Bronchial smooth muscle cell (primary cell): ENCODE results near the gene SLC32A1. TPM values are rescaled to one million over a fixed set of nuclear protein-coding genes. Genes with fewer than 3 reads are reported as not detected.

Source experiments
- total RNA-seq: library from RNA; depleted of rRNA; stranded (reverse); fragments of >200 nt; gene quantifications from 2 replicates; pipeline ENCODE4 v1.2.1, GENCODE V29; 2014

The SLC32A1 gene, protein sequence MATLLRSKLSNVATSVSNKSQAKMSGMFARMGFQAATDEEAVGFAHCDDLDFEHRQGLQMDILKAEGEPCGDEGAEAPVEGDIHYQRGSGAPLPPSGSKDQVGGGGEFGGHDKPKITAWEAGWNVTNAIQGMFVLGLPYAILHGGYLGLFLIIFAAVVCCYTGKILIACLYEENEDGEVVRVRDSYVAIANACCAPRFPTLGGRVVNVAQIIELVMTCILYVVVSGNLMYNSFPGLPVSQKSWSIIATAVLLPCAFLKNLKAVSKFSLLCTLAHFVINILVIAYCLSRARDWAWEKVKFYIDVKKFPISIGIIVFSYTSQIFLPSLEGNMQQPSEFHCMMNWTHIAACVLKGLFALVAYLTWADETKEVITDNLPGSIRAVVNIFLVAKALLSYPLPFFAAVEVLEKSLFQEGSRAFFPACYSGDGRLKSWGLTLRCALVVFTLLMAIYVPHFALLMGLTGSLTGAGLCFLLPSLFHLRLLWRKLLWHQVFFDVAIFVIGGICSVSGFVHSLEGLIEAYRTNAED
- not detected in 2 replicates for total RNA-seq

DNA sequence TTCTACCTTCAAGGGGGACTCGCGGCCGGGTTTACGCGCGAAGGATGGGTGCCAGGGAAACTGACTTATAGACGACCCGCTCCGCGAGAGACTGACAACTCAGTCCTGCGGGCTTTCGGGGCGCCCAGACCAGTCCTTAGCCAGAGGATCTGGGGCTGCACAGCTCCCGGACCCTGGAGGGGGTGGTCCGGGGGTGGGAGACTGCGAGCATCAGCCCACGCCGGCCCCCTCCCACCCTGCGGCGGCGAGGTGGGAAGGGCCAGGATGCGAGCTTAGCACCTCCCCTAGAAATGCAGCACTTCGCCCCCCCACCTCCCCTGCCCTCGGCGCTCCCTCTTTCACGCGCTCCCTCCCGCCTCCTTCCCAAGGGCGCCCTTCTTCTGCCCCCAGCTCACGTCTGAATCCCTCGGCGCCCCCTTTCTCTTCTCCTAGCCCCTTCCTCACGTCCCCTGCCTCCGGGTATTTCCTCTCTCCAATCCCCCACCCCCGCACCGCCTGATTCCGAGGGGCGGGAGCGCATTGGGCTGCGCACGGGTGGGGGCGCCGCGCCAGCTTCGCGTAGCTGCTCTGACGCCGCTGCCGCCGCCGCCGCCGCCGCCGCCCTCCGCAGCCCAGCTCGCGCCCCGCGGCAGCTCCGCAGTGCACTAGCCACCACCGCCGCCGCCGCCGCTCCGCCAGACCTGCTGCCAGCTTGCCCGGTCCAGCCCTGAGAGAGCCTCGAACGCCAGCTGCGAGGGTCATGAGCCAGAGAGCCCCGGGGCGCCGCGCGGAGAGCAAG is at the start of gene SLC32A1:
TSS of gene SLC32A1 (plus strand) at position 639 of the 778 bp plus-strand sequence. CDS start 239 bp downstream, outside the sequence.

DNA sequence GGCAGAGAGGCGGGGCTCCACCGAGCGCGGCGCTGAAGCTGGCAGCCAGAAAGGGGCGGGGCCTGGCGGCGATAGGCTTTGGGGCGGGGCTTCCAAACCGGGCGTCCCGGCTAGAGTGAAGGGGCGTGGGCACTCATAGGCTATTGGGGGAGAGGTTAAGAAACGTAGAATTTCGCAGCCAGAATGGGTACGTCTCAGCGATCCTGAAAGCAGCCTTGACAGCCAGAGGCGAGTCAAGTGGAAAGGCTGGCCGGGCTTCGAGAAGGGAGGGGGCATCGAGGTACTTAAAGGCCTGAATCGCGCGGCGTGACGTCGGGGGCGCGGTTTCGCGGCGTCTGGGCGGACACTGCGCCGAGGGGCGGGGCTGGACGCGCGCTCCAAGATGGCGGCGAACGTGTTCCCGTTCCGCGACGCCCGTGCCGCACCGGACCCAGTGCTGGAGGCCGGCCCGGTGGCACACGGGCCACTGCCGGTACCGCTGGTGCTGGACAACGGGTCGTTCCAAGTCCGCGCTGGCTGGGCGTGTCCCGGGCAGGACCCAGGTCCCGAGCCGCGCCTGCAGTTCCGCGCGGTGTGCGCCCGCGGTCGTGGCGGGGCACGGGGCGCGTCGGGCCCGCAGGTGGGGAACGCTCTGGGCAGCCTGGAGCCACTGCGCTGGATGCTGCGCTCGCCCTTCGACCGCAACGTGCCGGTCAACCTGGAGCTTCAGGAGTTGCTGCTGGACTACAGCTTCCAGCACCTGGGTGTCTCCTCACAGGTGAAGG is 24.0 kb downstream of the SLC32A1 start, which contains the start of gene ACTR5:
TSS of gene ACTR5 (plus strand) at position 364 of the 764 bp plus-strand sequence. CDS start at position 383, 19 bp downstream.

Other genes with a start within 250 kb of the SLC32A1 start
- gene ADIG, start 143.3 kb upstream of the SLC32A1 start, total RNA-seq = not detected in 2 replicates
- not detected in 2 replicates for gene ARHGAP40, start 122.7 kb upstream of the SLC32A1 start, total RNA-seq
- gene ACTR5, start 24.0 kb downstream of the SLC32A1 start, total RNA-seq = 3.2 and 4.4 TPM in 2 replicates
- under 0.01 TPM in 2 replicates for gene PPP1R16B, start 81.2 kb downstream of the SLC32A1 start, total RNA-seq
- gene FAM83D, start 201.9 kb downstream of the SLC32A1 start, total RNA-seq = 0.52 and 3.5 TPM in 2 replicates
- gene DHX35, start 237.9 kb downstream of the SLC32A1 start, total RNA-seq = 8.0 and 10.8 TPM in 2 replicates